ENCODE measurements around the gene TRIM66.

TRIM66 gene

GRCh38 chr11:8564526-8564925 is 117.9 kb downstream of the TRIM66 start:
- DNase-seq (ENCODE audit: low read depth) = no peak

All from T-helper 22 cell (primary cell).